Renal cortex interstitium (tissue), 11 donors: ENCODE data around the gene NPRL2. TPM values are rescaled to one million over a fixed set of nuclear protein-coding genes. Genes with fewer than 3 reads are reported as not detected.

Experiments used
- DNase-seq, 11 donors: peaks; one replicate each; pipeline ENCODE4 v3.0.0-alpha.2; 2013; ENCODE audit warnings: low read depth in 9 of 11, low spot score in 4 of 11; ENCODE audit errors: extremely low read depth in 1 of 11
- polyA plus RNA-seq, 3 donors: library from polyadenylated mRNA; unstranded; fragments of 120-200 nt; gene quantifications; one replicate each; pipeline ENCODE4 v1.2.1, GENCODE V29; 2013; ENCODE audit not compliant: insufficient read length in 3 of 3

Gene NPRL2
- polyA plus RNA-seq, 3 donors = 30.2 to 35.9 (median 30.5) TPM

- DNase-seq = no peak
These were observed 5.4 kb upstream of the NPRL2 start for GRCh38 chr3:50355829-50356552.

DNA sequence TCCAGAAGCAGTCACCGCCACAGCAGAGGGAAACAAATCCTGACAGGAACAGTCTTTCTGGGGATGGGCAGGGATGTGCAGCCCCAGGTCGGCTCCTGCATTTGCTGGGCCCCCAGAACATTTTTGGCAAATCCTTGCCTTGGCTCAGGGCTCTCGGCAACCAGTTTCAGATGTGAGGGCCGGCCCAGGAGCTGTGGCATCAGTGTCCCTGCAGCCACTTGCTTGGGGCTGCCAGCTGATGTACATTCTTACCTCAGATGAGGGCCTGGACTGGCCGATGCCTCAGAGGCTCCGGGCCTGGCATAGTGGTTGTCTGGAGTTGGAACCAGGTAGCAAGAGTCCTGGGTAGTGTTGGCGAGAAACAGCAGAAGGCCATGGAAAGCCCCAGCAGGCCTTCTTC is 4.3 kb upstream of the NPRL2 start:
- no peak for DNase-seq

GRCh38 chr3:50354186-50354764 is 3.7 kb upstream of the NPRL2 start:
- no peak for DNase-seq

DNA sequence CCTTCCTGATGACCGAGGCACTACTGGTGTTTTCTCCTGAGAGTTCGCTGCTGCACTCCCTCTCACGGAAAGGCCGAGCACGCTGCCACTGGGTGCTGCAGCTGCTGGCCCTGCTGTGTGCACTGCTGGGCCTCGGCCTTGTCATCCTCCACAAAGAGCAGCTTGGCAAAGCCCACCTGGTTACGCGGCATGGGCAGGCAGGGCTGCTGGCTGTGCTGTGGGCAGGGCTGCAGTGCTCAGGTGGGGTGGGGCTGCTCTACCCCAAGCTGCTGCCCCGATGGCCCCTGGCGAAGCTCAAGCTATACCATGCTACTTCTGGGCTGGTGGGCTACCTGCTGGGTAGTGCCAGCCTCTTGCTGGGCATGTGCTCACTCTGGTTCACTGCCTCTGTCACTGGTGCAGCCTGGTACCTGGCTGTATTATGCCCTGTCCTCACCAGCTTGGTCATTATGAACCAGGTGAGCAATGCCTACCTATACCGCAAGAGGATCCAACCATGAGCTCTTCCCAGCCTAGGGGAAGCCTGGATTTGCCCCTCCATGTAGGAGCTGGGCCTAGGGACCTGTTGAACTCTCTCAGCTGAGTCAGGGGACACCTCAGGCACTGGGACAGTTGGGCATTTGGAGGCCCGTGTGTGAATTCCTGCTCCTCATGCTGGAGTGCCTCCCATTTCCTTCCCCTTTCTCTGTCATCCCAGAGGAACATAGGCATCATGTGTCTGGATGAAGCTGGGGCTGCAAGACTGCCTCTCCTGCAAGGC is 2.9 kb upstream of the NPRL2 start:
- no peak for DNase-seq

DNA sequence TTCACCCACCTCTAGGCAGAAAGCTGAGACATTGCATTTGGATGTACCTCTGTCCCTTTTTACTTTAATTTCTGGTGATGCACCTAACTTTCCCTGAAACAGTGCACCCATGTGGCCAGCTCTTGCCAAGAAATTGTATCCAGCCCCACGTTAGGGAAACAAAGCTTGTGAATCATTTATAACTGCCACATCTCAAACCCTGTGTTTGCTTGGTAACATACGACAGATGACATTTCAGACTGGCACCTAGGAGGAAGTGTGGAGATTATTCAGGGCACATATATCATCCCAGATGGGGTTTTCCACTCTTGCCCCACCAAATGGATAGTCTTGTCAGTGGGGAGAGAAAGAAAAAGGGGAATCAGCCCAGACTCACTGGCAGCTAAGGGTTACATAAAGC is 2.2 kb upstream of the NPRL2 start:
- DNase-seq = no peak

- DNase-seq = no peak
These were observed 735 bp upstream of the NPRL2 start for GRCh38 chr3:50351323-50351697.

DNA sequence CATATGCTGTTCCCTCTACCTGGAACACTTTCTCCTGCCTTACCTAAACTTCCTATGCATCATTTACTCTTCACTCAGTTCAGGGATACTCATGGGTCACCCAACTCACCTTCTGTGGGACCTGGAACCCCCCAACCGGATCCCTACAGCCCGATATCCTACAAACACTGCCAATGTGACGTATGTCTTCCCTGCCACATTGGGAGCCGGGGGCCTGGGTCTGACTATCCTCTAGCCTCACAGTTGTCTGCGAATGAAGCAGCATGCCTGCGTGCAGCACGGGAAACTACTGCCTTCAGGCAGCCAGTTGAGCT is 405 bp downstream of the NPRL2 start:
- no peak for DNase-seq

DNA sequence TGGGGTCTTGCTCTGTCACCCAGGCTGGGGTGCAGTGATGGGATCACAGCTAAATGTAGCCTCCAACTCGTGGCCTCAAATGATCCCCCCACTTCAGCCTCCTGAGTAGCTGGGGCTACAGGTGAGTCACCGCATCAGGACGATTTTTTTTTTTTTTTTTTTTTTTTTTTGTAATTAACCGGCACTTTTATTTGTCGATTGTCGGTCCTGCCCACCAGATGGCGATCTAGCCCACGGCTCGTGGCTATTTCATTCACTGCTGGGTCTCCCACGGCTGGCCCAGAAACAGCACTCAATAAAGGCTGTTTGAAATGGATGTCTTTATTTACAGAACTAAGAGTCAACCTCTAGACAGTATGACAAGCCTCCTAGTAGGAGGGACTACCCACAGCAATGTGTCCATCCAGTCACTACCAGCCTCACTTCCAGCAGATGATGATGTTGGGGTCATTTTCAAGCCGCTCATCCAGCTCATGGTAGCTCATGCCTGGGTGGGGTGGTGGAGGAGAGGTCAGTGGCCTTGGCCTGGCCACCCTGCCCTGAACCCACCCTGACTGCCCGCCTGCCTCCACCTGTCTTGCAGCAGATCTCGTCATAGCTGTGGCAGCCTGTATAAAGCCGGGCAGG is 3.3 kb downstream of the NPRL2 start:
- no peak for DNase-seq

GRCh38 chr3:50345586-50346234 is 4.9 kb downstream of the NPRL2 start, which contains the start of gene ZMYND10:
Gene ZMYND10 (minus strand): TSS chr3:50345732. CDS start chr3:50345579, 153 bp downstream.
- DNase-seq = no peak

- DNase-seq = no peak
These were observed 5.6 kb downstream of the NPRL2 start for GRCh38 chr3:50345008-50345407.

- no peak for DNase-seq
These were observed 7.6 kb downstream of the NPRL2 start for GRCh38 chr3:50342813-50343633.

- DNase-seq = no peak
These were observed 8.5 kb downstream of the NPRL2 start for GRCh38 chr3:50341996-50342650.

- DNase-seq = no peak
These were observed 9.0 kb downstream of the NPRL2 start for GRCh38 chr3:50341537-50341936.

DNA sequence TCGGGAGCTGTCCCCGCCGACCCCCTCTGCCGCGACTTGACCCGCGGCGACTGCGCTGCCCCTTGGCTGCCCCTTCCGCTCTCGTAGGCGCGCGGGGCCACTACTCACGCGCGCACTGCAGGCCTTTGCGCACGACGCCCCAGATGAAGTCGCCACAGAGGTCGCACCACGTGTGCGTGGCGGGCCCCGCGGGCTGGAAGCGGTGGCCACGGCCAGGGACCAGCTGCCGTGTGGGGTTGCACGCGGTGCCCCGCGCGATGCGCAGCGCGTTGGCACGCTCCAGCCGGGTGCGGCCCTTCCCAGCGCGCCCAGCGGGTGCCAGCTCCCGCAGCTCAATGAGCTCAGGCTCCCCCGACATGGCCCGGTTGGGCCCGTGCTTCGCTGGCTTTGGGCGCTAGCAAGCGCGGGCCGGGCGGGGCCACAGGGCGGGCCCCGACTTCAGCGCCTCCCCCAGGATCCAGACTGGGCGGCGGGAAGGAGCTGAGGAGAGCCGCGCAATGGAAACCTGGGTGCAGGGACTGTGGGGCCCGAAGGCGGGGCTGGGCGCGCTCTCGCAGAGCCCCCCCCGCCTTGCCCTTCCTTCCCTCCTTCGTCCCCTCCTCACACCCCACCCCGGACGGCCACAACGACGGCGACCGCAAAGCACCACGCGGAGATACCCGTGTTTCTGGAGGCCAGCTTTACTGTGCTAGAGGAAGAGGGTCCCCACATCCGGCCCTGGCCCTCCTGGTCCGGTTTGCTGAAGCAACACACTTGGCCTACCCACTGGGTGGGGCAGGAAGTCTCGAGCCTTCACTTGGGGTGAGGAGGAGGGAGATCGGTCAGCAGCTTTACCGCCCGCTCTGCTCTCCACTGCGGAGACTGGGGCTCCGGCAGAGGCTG is 9.9 kb downstream of the NPRL2 start, which contains the start of gene RASSF1:
RASSF1 (minus strand) TSS at position 389 of the 882 bp plus-strand sequence; CDS start at position 358, 31 bp downstream.
- no peak for DNase-seq

- no peak for DNase-seq
These were observed 10.5 kb downstream of the NPRL2 start for GRCh38 chr3:50340147-50340447.

- DNase-seq = no peak
These were observed 11.0 kb downstream of the NPRL2 start for GRCh38 chr3:50339485-50340146.

DNA sequence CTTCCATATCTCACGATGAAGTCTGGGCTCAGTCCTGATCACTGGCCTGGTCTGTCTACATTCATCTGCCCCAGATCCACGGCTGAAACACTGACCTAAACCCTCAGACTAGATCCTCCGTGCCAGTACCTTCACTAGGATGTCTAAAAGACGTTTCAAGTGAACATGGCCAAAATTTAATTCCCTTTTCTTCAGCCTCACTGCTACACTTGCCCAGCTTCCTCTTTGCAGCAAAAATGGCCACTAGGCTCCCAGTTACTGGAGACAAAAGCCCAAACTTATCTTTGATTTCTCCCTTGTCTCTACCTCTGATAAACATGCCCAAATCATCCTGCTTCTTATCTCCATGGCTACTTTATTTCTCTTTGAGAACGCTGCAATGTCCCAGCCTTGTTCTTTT is 11.6 kb downstream of the NPRL2 start:
- DNase-seq = no peak
